Stomach (tissue), 4 donors: ENCODE results near the gene NEDD9.
A peak's percentile ranks its signal among the peaks of the same experiment; 100 is the strongest.

Experiments used
- EP300 ChIP-seq: sonication (generic); formaldehyde crosslinking; IDR thresholded peaks from one replicate; pipeline ENCODE4 v1.6.1; 2017; ENCODE audit warnings: antibody characterized with exemption
- POLR2A ChIP-seq, 4 donors: fragments of 450-650 bp; IDR thresholded peaks; one replicate each; pipeline ENCODE4 v1.6.1; 2016; ENCODE audit warnings: antibody characterized with exemption in 4 of 4, control low read depth in 2 of 4, mild to moderate bottlenecking in 1 of 4, moderate library complexity in 1 of 4
- POLR2AphosphoS5 ChIP-seq, 3 donors: sonication (generic); formaldehyde crosslinking; IDR thresholded peaks; one replicate each; pipeline ENCODE4 v1.6.1; 2016; ENCODE audit warnings: antibody characterized with exemption in 3 of 3
- TF ChIP-seq, protein P1 (sequence below), 7 experiments: fragments of 450-650 bp in 4 of 7; fragments of 200-600 bp in 3 of 7; sonication (generic) in 3 of 7; IDR thresholded peaks; one replicate each; pipeline ENCODE4 v1.5.1; 2016 to 2019; ENCODE audit warnings: antibody characterized with exemption in 7 of 7, control low read depth in 2 of 7, mild to moderate bottlenecking in 1 of 7

DNA sequence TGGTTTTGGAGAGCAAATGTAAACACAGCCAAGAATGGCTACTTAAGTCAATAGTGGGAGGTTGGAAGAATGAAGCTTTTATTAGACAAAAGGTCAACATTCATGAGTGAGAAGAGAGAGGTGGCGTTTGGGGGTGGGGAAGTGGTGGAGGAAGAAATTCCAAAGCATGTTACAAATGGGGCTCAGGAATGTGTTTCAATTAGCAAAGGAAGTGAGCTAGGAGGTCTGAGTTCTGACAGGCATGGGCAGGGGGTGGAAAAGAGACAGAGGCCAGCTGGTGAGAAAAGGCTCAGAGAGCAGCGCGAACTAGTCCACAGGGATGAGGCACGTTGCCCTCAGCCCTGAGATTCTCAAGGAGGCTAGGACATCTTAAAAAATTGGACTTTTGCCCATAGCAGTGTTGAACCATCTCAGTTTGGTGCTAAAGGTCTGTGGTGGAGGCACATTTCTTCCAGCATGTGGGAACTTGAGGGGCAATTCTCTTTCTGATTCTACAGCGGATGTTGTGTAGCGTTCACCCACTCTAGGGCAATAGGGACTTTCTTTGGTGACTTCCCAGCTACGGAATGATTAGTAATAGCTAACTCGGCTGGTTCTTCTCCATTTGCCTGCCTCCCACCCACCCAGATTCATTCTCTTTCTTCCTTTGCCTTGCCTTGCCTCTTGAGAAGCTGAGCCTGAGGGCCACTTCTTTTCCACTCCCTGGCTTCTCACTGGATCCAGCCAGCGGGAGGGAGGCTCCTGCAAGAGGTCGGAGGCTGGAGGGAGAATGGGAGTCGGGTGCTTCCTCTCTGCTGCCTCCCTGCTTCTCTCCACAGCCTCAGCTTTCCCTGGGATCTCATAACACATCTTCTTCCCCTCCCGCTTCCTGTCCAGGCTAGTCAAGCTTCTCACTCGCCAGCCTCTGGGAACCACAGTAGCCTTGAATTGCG lies 45.1 kb upstream of the NEDD9 start:
- TF ChIP-seq, protein P1, sequence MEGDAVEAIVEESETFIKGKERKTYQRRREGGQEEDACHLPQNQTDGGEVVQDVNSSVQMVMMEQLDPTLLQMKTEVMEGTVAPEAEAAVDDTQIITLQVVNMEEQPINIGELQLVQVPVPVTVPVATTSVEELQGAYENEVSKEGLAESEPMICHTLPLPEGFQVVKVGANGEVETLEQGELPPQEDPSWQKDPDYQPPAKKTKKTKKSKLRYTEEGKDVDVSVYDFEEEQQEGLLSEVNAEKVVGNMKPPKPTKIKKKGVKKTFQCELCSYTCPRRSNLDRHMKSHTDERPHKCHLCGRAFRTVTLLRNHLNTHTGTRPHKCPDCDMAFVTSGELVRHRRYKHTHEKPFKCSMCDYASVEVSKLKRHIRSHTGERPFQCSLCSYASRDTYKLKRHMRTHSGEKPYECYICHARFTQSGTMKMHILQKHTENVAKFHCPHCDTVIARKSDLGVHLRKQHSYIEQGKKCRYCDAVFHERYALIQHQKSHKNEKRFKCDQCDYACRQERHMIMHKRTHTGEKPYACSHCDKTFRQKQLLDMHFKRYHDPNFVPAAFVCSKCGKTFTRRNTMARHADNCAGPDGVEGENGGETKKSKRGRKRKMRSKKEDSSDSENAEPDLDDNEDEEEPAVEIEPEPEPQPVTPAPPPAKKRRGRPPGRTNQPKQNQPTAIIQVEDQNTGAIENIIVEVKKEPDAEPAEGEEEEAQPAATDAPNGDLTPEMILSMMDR (IDR thresholded peaks at IDR 0.05) = no peak
- TF ChIP-seq POLR2AphosphoS5 (IDR thresholded peaks at IDR 0.05) (peak in 1 of 3 donors; percentile 20), POLR2A (IDR thresholded peaks at IDR 0.05) (no peak), EP300 (no peak)
